Omental fat pad (tissue), 4 donors: Measurements from ENCODE around the gene MRPL50. TPM values are rescaled to one million over a fixed set of nuclear protein-coding genes. Genes with fewer than 3 reads are reported as not detected.

Source experiments
- ATAC-seq: fragments of 150-250 bp; one replicate; pipeline ENCODE4 v1.9.1; 2016; ENCODE audit warnings: mild to moderate bottlenecking, moderate library complexity; ENCODE audit not compliant: low FRiP score
- DNase-seq: peaks from one replicate; pipeline ENCODE4 v3.0.0-alpha.2; 2019; ENCODE audit warnings: low spot score
- CTCF ChIP-seq, 3 donors: fragments of 450-650 bp; IDR thresholded peaks; one replicate each; pipeline ENCODE4 v1.5.1; 2016 to 2017; ENCODE audit warnings: antibody characterized with exemption in 3 of 3, mild to moderate bottlenecking in 3 of 3, moderate library complexity in 2 of 3
- total RNA-seq, 4 donors: library from RNA; depleted of rRNA; stranded (reverse); fragments of >200 nt; gene quantifications; one replicate each; pipeline ENCODE4 v1.1.0, GENCODE V29; 2016

Gene MRPL50
- total RNA-seq, 4 donors from 2014 or later, result 9.9 to 13.7 (median 12.6) TPM

- DNase-seq (no peak), ATAC-seq (no peak)
- TF ChIP-seq CTCF (IDR thresholded peaks at IDR 0.05), result no peak
Measured at GRCh38 chr9:101381118-101381517, 17.3 kb downstream of the MRPL50 start.

DNA sequence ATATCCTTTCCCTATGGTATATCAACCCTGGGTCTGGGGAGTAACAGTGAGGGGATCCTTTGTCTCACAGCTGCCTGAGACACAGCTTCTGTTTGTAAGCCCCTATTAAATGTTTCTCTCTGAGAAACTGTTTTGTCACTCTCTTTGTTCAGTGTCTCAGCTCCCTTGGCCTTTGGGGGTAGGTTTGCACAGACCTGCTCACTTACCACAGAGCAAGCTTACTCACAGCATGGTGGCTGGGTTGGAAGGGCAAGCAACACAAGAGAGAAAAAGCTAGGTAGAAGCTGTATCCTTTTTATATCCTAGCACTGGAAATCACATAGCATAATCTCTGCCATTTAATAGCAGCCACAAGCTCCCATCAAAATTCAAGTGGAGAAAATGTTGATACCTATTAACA is 18.1 kb downstream of the MRPL50 start:
- DNase-seq (no peak), ATAC-seq (no peak)
- TF ChIP-seq CTCF (IDR thresholded peaks at IDR 0.05), result no peak

- DNase-seq (no peak), ATAC-seq (no peak)
- no peak for TF ChIP-seq CTCF (IDR thresholded peaks at IDR 0.05)
Measured at GRCh38 chr9:101376111-101376848, 22.1 kb downstream of the MRPL50 start.

- no peak for ATAC-seq
- DNase-seq, result no peak
- TF ChIP-seq CTCF (IDR thresholded peaks at IDR 0.05), result no peak
Measured at GRCh38 chr9:101375546-101375945, 22.9 kb downstream of the MRPL50 start.

DNA sequence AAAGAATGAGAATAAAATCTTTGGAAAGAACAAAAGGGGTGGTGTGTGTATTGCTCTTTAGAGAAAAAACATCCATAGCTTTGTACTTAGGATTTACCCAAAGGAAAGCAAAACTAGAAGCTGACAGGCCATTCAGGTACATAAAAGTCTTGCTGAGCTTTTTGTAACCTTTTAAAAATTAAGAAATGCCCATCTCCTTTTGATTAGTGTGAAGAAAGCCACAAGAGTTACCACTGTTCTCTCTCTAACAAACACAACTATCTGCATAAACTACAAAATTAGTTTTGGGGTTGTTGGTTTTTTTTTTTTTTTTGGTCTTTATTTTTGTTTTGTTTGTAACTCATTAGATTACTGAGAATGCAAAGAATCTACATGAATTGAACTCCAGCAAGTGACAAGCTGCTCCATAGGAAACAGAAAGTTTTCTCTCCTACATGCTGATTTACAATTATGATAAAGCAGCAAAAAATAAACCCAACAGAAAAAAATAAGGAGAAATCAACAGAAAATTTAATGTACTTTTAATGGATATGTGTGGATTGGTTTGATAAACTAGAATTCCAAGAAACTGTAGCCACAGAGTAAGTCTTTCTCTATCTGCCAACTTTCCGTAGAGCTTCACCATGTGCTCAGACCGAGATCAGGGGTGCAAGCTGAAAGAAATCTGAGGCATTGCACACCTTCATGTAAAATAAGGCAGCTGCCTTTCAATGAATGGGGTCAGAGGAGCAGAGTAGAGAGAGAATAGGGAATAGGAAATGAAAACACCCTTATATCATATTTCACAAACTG is 25.9 kb downstream of the MRPL50 start:
- ATAC-seq, result no peak
- TF ChIP-seq CTCF (IDR thresholded peaks at IDR 0.05), result no peak
- DNase-seq, result no peak

DNA sequence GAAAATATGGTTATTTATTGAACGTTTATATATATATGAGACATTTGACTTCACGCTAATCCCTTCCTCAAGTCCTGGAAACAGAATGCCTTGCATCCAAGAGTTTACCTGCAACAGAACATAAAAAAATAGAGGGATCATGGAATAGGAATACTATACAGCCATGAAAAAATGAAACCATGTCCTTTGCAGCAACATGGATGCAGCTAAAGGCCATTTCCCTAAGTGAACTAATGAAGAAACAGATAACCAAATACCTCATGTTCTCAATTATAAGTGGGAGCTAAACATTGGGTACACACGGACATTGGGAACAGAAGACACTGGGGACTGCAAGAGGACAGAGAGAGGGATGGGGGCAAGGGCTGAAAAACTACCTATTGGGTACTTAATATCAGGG is 26.6 kb downstream of the MRPL50 start:
- no peak for ATAC-seq
- no peak for TF ChIP-seq CTCF (IDR thresholded peaks at IDR 0.05)
- DNase-seq, result no peak
